Liver (tissue), 9 donors: ENCODE data around the gene UNC79. TPM values are rescaled to one million over a fixed set of nuclear protein-coding genes. Genes with fewer than 3 reads are reported as not detected.

Experiments
- DNase-seq: peaks from one replicate; pipeline ENCODE4 v3.0.0-alpha.2; 2017; ENCODE audit warnings: low spot score
- H3K27ac ChIP-seq, 2 donors: one replicate each; pipeline ENCODE4 v1.7.0; 2013; ENCODE audit warnings: inconsistent platforms in 2 of 2, low read length in 2 of 2, control low read depth in 1 of 2, low read depth in 1 of 2, mild to moderate bottlenecking in 1 of 2
- H3K27me3 ChIP-seq, 4 donors: one replicate each; pipeline versions ENCODE4 v1.6.1 to v1.7.0; 2013; ENCODE audit warnings: low read length in 3 of 4, inconsistent platforms in 1 of 4, mild to moderate bottlenecking in 1 of 4, moderate library complexity in 1 of 4; ENCODE audit not compliant: control insufficient read depth in 4 of 4, insufficient read depth in 4 of 4
- H3K36me3 ChIP-seq, 4 donors: one replicate each; pipeline versions ENCODE4 v1.6.1 to v1.7.0; 2013; ENCODE audit warnings: low read length in 3 of 4, mild to moderate bottlenecking in 3 of 4, low read depth in 1 of 4, moderate library complexity in 1 of 4; ENCODE audit not compliant: control insufficient read depth in 4 of 4, insufficient read depth in 3 of 4
- H3K4me1 ChIP-seq, 4 donors: one replicate each; pipeline versions ENCODE4 v1.6.1 to v1.7.0; 2013; ENCODE audit warnings: low read length in 3 of 4, mild to moderate bottlenecking in 3 of 4, moderate library complexity in 1 of 4; ENCODE audit not compliant: control insufficient read depth in 4 of 4, insufficient read depth in 4 of 4
- H3K4me3 ChIP-seq, 3 donors: one replicate each; pipeline versions ENCODE4 v1.6.1 to v1.7.0; 2013; ENCODE audit warnings: low read length in 3 of 3, control low read depth in 1 of 3, low read depth in 1 of 3, mild to moderate bottlenecking in 1 of 3
- H3K9ac ChIP-seq, 2 donors: one replicate each; pipeline ENCODE4 v1.7.0; 2013; ENCODE audit warnings: low read length in 2 of 2, mild to moderate bottlenecking in 2 of 2, moderate library complexity in 2 of 2, control low read depth in 1 of 2, low read depth in 1 of 2
- H3K9me3 ChIP-seq, 4 donors: one replicate each; pipeline versions ENCODE4 v1.6.1 to v1.7.0; 2013; ENCODE audit warnings: low read length in 3 of 4; ENCODE audit not compliant: control insufficient read depth in 4 of 4
- CTCF ChIP-seq: fragments of 150-350 bp; IDR thresholded peaks from 2 replicates; pipeline ENCODE4 v1.5.1; 2017; ENCODE audit warnings: improper control_type of control experiment, low read depth, low read length; ENCODE audit not compliant: missing input control
- EGR1 ChIP-seq, 2 donors: IDR thresholded peaks; 2 replicates each; pipeline ENCODE4 v1.6.1; 2016 to 2018; ENCODE audit warnings: antibody characterized with exemption in 2 of 2, low read depth in 2 of 2
- FOXA1 ChIP-seq: IDR thresholded peaks from 2 replicates; pipeline ENCODE4 v1.6.1; 2016; ENCODE audit warnings: antibody characterized with exemption
- FOXA2 ChIP-seq: IDR thresholded peaks from 2 replicates; pipeline ENCODE4 v1.6.1; 2016; ENCODE audit warnings: antibody characterized with exemption
- GABPA ChIP-seq, 2 donors: IDR thresholded peaks in 1 of 2; conservative IDR thresholded peaks in 1 of 2; 2 replicates each; pipeline ENCODE4 v1.6.1; 2016; ENCODE audit warnings: antibody characterized with exemption in 2 of 2, mild to moderate bottlenecking in 1 of 2, moderate library complexity in 1 of 2
- HNF4A ChIP-seq, 2 donors: conservative IDR thresholded peaks; 2 replicates each; pipeline ENCODE4 v1.6.1; 2016; ENCODE audit warnings: antibody characterized with exemption in 2 of 2, mild to moderate bottlenecking in 2 of 2
- HNF4G ChIP-seq: IDR thresholded peaks from 2 replicates; pipeline ENCODE4 v1.6.1; 2016; ENCODE audit warnings: antibody characterized with exemption
- JUND ChIP-seq, 2 donors: IDR thresholded peaks; 2 replicates each; pipeline ENCODE4 v1.6.1; 2016; ENCODE audit warnings: antibody characterized with exemption in 2 of 2
- MAX ChIP-seq: IDR thresholded peaks from 2 replicates; pipeline ENCODE4 v1.6.1; 2016; ENCODE audit warnings: antibody characterized with exemption
- NR2F2 ChIP-seq: IDR thresholded peaks from 2 replicates; pipeline ENCODE4 v1.6.1; 2016; ENCODE audit warnings: antibody characterized with exemption
- RXRA ChIP-seq, 2 donors: IDR thresholded peaks; 2 replicates each; pipeline ENCODE4 v1.6.1; 2017 to 2018; ENCODE audit warnings: antibody characterized with exemption in 2 of 2, mild to moderate bottlenecking in 1 of 2
- SP1 ChIP-seq: IDR thresholded peaks from 2 replicates; pipeline ENCODE4 v1.6.1; 2018; ENCODE audit warnings: antibody characterized with exemption, mild to moderate bottlenecking
- TAF1 ChIP-seq: conservative IDR thresholded peaks from 2 replicates; pipeline ENCODE4 v1.6.1; 2016; ENCODE audit warnings: antibody characterized with exemption, mild to moderate bottlenecking
- YY1 ChIP-seq: IDR thresholded peaks from 2 replicates; pipeline ENCODE4 v1.6.1; 2016; ENCODE audit warnings: antibody characterized with exemption, mild to moderate bottlenecking
- ZBTB33 ChIP-seq: IDR thresholded peaks from 2 replicates; pipeline ENCODE4 v1.6.1; 2016; ENCODE audit warnings: antibody characterized with exemption
- WGBS: extraction: QIAGEN DNeasy Blood & Tissue Kit; methylation state at CpG from one replicate; pipeline ENCODE4 v1.1.7; 2013; 5-methylcytosine and 5-hydroxymethylcytosine counted together
- polyA plus RNA-seq, 2 donors: library from polyadenylated mRNA; stranded (reverse) in 1 of 2; unstranded in 1 of 2; fragments of 200-250 nt in 1 of 2; fragments of >200 nt in 1 of 2; fragmentation: Nextera tagmentation in 1 of 2; extraction: Ambion mirVana in 1 of 2; gene quantifications; one replicate each; pipeline versions ENCODE4 v1.2.1 to v1.2.3, GENCODE V29; 2013 to 2015
- total RNA-seq, 2 donors: library from RNA; depleted of rRNA; stranded (reverse); fragments of >200 nt; gene quantifications; one replicate each; pipeline ENCODE4 v1.2.3, GENCODE V29; 2014
- donor health status: healthy.
- donor health status: healthy.
- donor health status: healthy.
- donor health status: healthy.
- donor health status: healthy.

UNC79 gene
- total and polyA plus RNA-seq, 4 donors, result 0.01 to 0.08 (median 0.05) TPM; not detected in 1

GRCh38 chr14:93549595-93549994 is 118.9 kb downstream of the UNC79 start:
- no peak overlapping the region for H3K9ac ChIP-seq
- H3K4me3 ChIP-seq, result no peak overlapping the region
- no peak overlapping the region for H3K27ac ChIP-seq
- TF ChIP-seq CTCF, result no peak
- TF ChIP-seq RXRA (IDR thresholded peaks at IDR 0.05), result no peak
- DNase-seq, result no peak
- no peaks in the 10 kb centered on the region for H3K9me3 ChIP-seq
- peaks cover 0 to 3% (median 0%) of the 10 kb centered on the region in 4 donors for H3K27me3 ChIP-seq
- H3K4me1 ChIP-seq, result no peaks in the 10 kb centered on the region
- H3K36me3 ChIP-seq, result no peaks in the 10 kb centered on the region

GRCh38 chr14:93564918-93565317 is 134.2 kb downstream of the UNC79 start:
- 75% methylated on average over 9 of the region's 9 CpGs for WGBS
- no peaks in the 10 kb centered on the region for H3K27me3 ChIP-seq
- H3K9ac ChIP-seq, result no peak overlapping the region
- no peak for DNase-seq
- H3K27ac ChIP-seq, result no peak overlapping the region
- no peaks in the 10 kb centered on the region for H3K9me3 ChIP-seq
- no peaks in the 10 kb centered on the region for H3K4me1 ChIP-seq
- no peak overlapping the region for H3K4me3 ChIP-seq
- H3K36me3 ChIP-seq, result no peaks in the 10 kb centered on the region
- TF ChIP-seq FOXA2, result no peak
- no peak for TF ChIP-seq FOXA1
- no peak for TF ChIP-seq HNF4G
- TF ChIP-seq GABPA (IDR thresholded peaks at IDR 0.05 in 1 of 2, conservative IDR thresholded peaks at IDR 0.05 in 1 of 2), result no peak
- no peak for TF ChIP-seq SP1
- no peak for TF ChIP-seq HNF4A (conservative IDR thresholded peaks at IDR 0.05)
- no peak for TF ChIP-seq YY1
- no peak for TF ChIP-seq RXRA (IDR thresholded peaks at IDR 0.05)
- TF ChIP-seq EGR1 (IDR thresholded peaks at IDR 0.05; ENCODE audit: low read depth in 2 of 2), result no peak

GRCh38 chr14:93566065-93566693 is 135.4 kb downstream of the UNC79 start:
- Histone ChIP-seq H3K27ac (no peak overlapping the region), H3K27me3 (no peaks in the 10 kb centered on the region), H3K4me1 (no peaks in the 10 kb centered on the region), H3K9me3 (no peaks in the 10 kb centered on the region), H3K4me3 (no peak overlapping the region), H3K9ac (no peak overlapping the region), H3K36me3 (no peaks in the 10 kb centered on the region)
- DNase-seq, result no peak
- WGBS, result 77% methylated on average over 10 of the region's 10 CpGs
- TF ChIP-seq MAX (no peak), YY1 (no peak), NR2F2 (no peak), ZBTB33 (no peak), HNF4G (no peak), TAF1 (no peak), JUND (IDR thresholded peaks at IDR 0.05) (no peak)
